Mesendoderm (in vitro differentiated cells): ENCODE results near the gene CHAC1.

Source experiments
- DNase-seq: peaks from one replicate; pipeline ENCODE4 v3.0.0; 2013
- H2AK5ac ChIP-seq: 2 replicates; pipeline ENCODE4 v1.6.1; 2013; ENCODE audit warnings: low read length, inconsistent platforms
- H2BK120ac ChIP-seq: 2 replicates; pipeline ENCODE4 v1.6.1; 2013; ENCODE audit warnings: low read depth, mild to moderate bottlenecking, low read length, moderate library complexity, mixed read lengths
- H2BK15ac ChIP-seq: replicated peaks from 2 replicates; pipeline ENCODE4 v1.6.1; 2013; ENCODE audit warnings: low read depth, mild to moderate bottlenecking, moderate library complexity
- H2BK5ac ChIP-seq: 2 replicates; pipeline ENCODE4 v1.6.1; 2013; ENCODE audit warnings: low read length, inconsistent platforms
- H3K18ac ChIP-seq: 2 replicates; pipeline ENCODE4 v1.6.1; 2013; ENCODE audit warnings: mild to moderate bottlenecking, low read length, mixed read lengths
- H3K23ac ChIP-seq: one replicate; pipeline ENCODE4 v1.6.1; 2013; ENCODE audit warnings: low read length
- H3K27ac ChIP-seq: 2 replicates; pipeline ENCODE4 v1.5.1; 2013; ENCODE audit warnings: low read depth, mild to moderate bottlenecking, inconsistent platforms, low read length, moderate library complexity
- H3K27me3 ChIP-seq: 2 replicates; pipeline ENCODE4 v1.6.1; 2013; ENCODE audit warnings: low read length, control low read depth, mild to moderate bottlenecking, inconsistent platforms; ENCODE audit not compliant: insufficient read depth, poor library complexity
- H3K36me3 ChIP-seq: 2 replicates; pipeline ENCODE4 v1.6.1; 2013; ENCODE audit warnings: low read length, inconsistent platforms; ENCODE audit not compliant: control insufficient read depth, insufficient read depth
- H3K4ac ChIP-seq: one replicate; pipeline ENCODE4 v1.6.1; 2013; ENCODE audit warnings: low read depth, mild to moderate bottlenecking, low read length, moderate library complexity
- H3K4me1 ChIP-seq: 2 replicates; pipeline ENCODE4 v1.6.1; 2013; ENCODE audit warnings: low read depth, low read length, inconsistent platforms; ENCODE audit not compliant: control insufficient read depth
- H3K4me2 ChIP-seq: 2 replicates; pipeline ENCODE4 v1.6.1; 2013; ENCODE audit warnings: low read length
- H3K4me3 ChIP-seq: 2 replicates; pipeline ENCODE4 v1.5.1; 2013; ENCODE audit warnings: mild to moderate bottlenecking, low read length
- H3K56ac ChIP-seq: one replicate; pipeline ENCODE4 v1.6.1; 2013; ENCODE audit warnings: low read length
- H3K79me1 ChIP-seq: 2 replicates; pipeline ENCODE4 v1.6.1; 2013; ENCODE audit warnings: low read length, inconsistent platforms
- H3K79me2 ChIP-seq: 2 replicates; pipeline ENCODE4 v1.6.1; 2013; ENCODE audit warnings: mild to moderate bottlenecking, low read length; ENCODE audit not compliant: control insufficient read depth, insufficient read depth
- H3K9ac ChIP-seq: 2 replicates; pipeline ENCODE4 v1.6.1; 2013; ENCODE audit warnings: low read length, inconsistent platforms
- H4K5ac ChIP-seq: one replicate; pipeline ENCODE4 v1.6.1; 2013; ENCODE audit warnings: low read length
- H4K8ac ChIP-seq: one replicate; pipeline ENCODE4 v1.6.1; 2013; ENCODE audit warnings: low read depth, mild to moderate bottlenecking, control low read depth, low read length, moderate library complexity
- WGBS: extraction: QIAGEN DNeasy Blood & Tissue Kit; methylation state at CpG from one replicate; pipeline ENCODE4 v1.1.7; 2013; ENCODE audit warnings: low lambda C conversion rate, missing lambda C conversion rate; ENCODE audit not compliant: insufficient coverage; ENCODE audit errors: extremely low coverage; 5-methylcytosine and 5-hydroxymethylcytosine counted together

CHAC1 gene

GRCh38 chr15:40938536-40938870 is 14.8 kb upstream of the CHAC1 start:
- no peak overlapping the region for H3K18ac ChIP-seq
- DNase-seq: no peak
- H2BK120ac ChIP-seq: no peak overlapping the region
- no peak overlapping the region for H3K23ac ChIP-seq
- H3K36me3 ChIP-seq: no peaks in the 10 kb centered on the region
- no peak overlapping the region for H2BK5ac ChIP-seq
- no peak overlapping the region for H3K4me3 ChIP-seq
- H2BK15ac ChIP-seq: no peak overlapping the region
- H3K79me2 ChIP-seq: no peaks in the 10 kb centered on the region
- no peaks in the 10 kb centered on the region for H3K27me3 ChIP-seq
- no peaks in the 10 kb centered on the region for H3K79me1 ChIP-seq
- H3K4ac ChIP-seq: no peak overlapping the region
- no peak overlapping the region for H3K56ac ChIP-seq
- no peak overlapping the region for H3K9ac ChIP-seq
- no peak overlapping the region for H3K27ac ChIP-seq
- no peak overlapping the region for H4K8ac ChIP-seq
- no peak overlapping the region for H4K5ac ChIP-seq
- WGBS: no CpG with 5 or more reads among the region's 6 CpGs
- H2AK5ac ChIP-seq: no peak overlapping the region
- H3K4me1 ChIP-seq: peaks cover 1% of the 10 kb centered on the region
- H3K4me2 ChIP-seq: no peak overlapping the region

DNA sequence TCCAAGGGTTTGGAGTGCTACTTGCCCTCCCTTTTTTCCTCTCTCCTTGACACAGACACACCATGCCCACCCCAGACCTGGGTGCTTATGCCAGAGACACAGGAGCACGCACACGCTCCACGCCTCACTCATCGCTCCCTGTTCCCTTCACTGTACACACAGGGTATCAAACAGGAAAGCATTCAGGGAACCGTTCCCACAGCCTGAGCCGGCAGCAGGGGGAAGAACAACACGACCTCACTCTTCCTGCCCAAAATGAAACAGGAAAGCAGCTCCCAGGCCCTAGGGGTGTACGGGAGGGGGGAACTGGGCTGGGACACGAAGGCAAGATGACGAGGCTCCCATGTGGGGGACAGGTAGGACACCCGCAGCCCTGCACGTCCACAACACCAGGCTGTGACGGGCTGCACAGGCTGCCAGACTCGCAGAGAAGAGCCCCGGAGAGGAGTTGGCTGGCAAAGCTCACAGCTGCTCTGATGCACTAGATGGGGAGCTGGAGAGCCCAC is 12.9 kb upstream of the CHAC1 start:
- Histone ChIP-seq H3K36me3 (no peaks in the 10 kb centered on the region), H2BK15ac (no peak overlapping the region), H3K56ac (no peak overlapping the region), H3K79me2 (no peaks in the 10 kb centered on the region), H2BK5ac (no peak overlapping the region), H2AK5ac (no peak overlapping the region), H3K79me1 (no peaks in the 10 kb centered on the region), H3K27me3 (no peaks in the 10 kb centered on the region), H3K23ac (no peak overlapping the region), H4K5ac (no peak overlapping the region), H3K9ac (no peak overlapping the region), H2BK120ac (no peak overlapping the region), H3K18ac (no peak overlapping the region), H4K8ac (no peak overlapping the region), H3K27ac (no peak overlapping the region), H3K4me1 (peaks cover 1% of the 10 kb centered on the region), H3K4ac (no peak overlapping the region), H3K4me2 (no peak overlapping the region), H3K4me3 (no peak overlapping the region)
- WGBS: no CpG with 5 or more reads among the region's 15 CpGs
- DNase-seq: no peak

GRCh38 chr15:40941068-40941527 is 12.2 kb upstream of the CHAC1 start:
- peak overlapping the region; percentile 63 for H3K9ac ChIP-seq
- WGBS: no CpG with 5 or more reads among the region's 7 CpGs
- H3K18ac ChIP-seq: no peak overlapping the region
- H4K5ac ChIP-seq: no peak overlapping the region
- peaks cover 1% of the 10 kb centered on the region for H3K4me1 ChIP-seq
- DNase-seq: no peak
- no peak overlapping the region for H3K23ac ChIP-seq
- H4K8ac ChIP-seq: no peak overlapping the region
- H3K36me3 ChIP-seq: no peaks in the 10 kb centered on the region
- no peaks in the 10 kb centered on the region for H3K79me1 ChIP-seq
- H3K4ac ChIP-seq: no peak overlapping the region
- H2BK15ac ChIP-seq: no peak overlapping the region
- peak overlapping the region; percentile 81 for H3K4me2 ChIP-seq
- H2BK5ac ChIP-seq: no peak overlapping the region
- H3K79me2 ChIP-seq: no peaks in the 10 kb centered on the region
- H2AK5ac ChIP-seq: no peak overlapping the region
- no peak overlapping the region for H3K27ac ChIP-seq
- H3K4me3 ChIP-seq: no peak overlapping the region
- peak overlapping the region; percentile 80 for H3K56ac ChIP-seq
- no peaks in the 10 kb centered on the region for H3K27me3 ChIP-seq
- H2BK120ac ChIP-seq: no peak overlapping the region

DNA sequence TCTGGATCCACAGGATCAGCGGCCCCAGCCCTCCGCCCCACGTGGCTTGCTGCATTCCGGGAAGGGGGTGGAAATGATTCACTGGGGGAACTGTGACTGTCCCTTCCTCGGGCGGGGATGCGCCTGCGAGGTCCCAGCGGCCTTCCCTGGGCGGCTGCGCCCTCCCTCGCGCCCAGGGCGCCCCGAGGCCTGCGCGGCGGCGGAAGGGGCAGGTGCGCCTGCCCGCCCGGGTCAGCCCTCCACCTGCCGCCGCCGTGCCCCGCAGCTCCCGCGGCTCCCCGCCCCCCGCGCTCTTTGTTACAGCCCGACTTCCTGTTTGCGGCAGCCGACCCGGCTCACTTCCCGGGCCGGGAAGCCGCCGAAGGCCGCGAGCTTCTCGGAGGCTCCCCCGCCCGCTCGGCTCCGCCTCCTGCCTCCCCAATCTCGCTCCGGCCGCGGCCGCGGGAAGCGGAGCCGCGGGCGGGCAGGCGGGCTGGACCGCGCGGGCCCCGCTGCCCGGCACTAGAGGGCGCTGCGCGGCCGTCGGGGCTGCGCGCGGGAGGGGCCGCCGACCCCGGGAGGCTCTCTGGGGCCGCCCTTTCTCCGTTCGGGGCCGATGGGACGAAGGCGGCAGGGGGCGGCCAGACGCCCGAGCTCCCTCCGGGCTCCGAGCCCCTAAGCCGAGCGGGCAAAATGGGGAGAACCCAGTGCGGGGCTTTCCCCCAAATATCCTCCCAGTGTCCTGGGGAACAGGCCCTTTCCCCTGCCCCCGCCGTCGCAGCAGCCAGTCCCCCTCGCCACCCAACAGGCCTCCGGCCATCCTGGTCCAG is 11.5 kb upstream of the CHAC1 start:
- H3K56ac ChIP-seq: peak overlapping the region; percentile 86
- H3K36me3 ChIP-seq: no peaks in the 10 kb centered on the region
- H3K27me3 ChIP-seq: no peaks in the 10 kb centered on the region
- no peaks in the 10 kb centered on the region for H3K79me2 ChIP-seq
- H3K18ac ChIP-seq: peak overlapping the region; percentile 65
- no peak overlapping the region for H4K8ac ChIP-seq
- peak overlapping the region; percentile 4 for H3K27ac ChIP-seq
- H3K23ac ChIP-seq: peak overlapping the region; percentile 97
- H2BK5ac ChIP-seq: no peak overlapping the region
- peak; percentile 84 for DNase-seq
- H2BK120ac ChIP-seq: no peak overlapping the region
- H3K4me3 ChIP-seq: no peak overlapping the region
- peak overlapping the region; percentile 81 for H3K4me2 ChIP-seq
- peak overlapping the region; percentile 57 for H3K4ac ChIP-seq
- H2AK5ac ChIP-seq: no peak overlapping the region
- H3K4me1 ChIP-seq: peaks cover 1% of the 10 kb centered on the region
- H2BK15ac ChIP-seq: no peak overlapping the region
- H3K9ac ChIP-seq: peak overlapping the region; percentile 71
- no peak overlapping the region for H4K5ac ChIP-seq
- no CpG with 5 or more reads among the region's 92 CpGs for WGBS
- no peaks in the 10 kb centered on the region for H3K79me1 ChIP-seq

DNA sequence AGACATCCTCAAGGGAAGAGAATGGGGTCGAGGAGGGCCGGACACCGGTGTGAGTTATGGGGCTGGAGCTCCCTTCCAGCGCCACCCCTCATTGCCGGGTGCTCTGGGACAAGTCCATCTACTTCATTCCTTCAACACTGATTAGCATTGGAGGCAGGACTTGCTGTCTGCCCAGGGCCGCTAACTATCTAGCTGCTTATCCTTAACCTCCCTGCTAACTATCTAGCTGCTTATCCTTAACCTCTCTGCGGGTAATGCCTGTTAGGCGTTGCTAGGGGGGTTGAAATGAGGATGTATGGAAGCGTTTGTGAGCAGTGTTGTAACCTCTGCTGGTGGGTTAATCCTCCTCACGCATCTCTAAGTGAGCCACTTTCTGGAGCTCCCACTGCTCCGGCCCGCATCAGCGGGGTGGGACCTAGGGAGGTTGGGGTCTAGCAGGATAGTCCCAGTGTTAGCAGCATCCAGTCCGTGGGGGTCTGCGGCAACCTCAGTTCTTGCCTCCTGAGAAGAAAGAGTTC is 10.9 kb upstream of the CHAC1 start:
- no peak overlapping the region for H2BK120ac ChIP-seq
- WGBS: no CpG with 5 or more reads among the region's 15 CpGs

More for the DNA sequence above, 10.9 kb upstream of the CHAC1 start:
- peak; percentile 66 for DNase-seq
- H3K79me1 ChIP-seq: no peaks in the 10 kb centered on the region
- no peak overlapping the region for H2BK15ac ChIP-seq
- H3K4me1 ChIP-seq: peaks cover 1% of the 10 kb centered on the region
- H3K27me3 ChIP-seq: no peaks in the 10 kb centered on the region
- H2AK5ac ChIP-seq: no peak overlapping the region
- no peak overlapping the region for H3K4me3 ChIP-seq
- no peaks in the 10 kb centered on the region for H3K79me2 ChIP-seq
- H3K23ac ChIP-seq: peak overlapping the region; percentile 97
- H3K36me3 ChIP-seq: no peaks in the 10 kb centered on the region
- no peak overlapping the region for H4K5ac ChIP-seq
- no peak overlapping the region for H2BK5ac ChIP-seq
- peak overlapping the region; percentile 71 for H3K9ac ChIP-seq
- peak overlapping the region; percentile 71 for H3K4me2 ChIP-seq
- peak overlapping the region; percentile 86 for H3K56ac ChIP-seq
- H3K4ac ChIP-seq: peak overlapping the region; percentile 57
- H3K18ac ChIP-seq: peak overlapping the region; percentile 65
- peak overlapping the region; percentile 4 for H3K27ac ChIP-seq
- no peak overlapping the region for H4K8ac ChIP-seq
